HEK293 (cell line): Measurements from ENCODE around the gene FUBP3.

ENCODE experiments used
- ZNF274 ChIP-seq, 2 experiments: fragments of 200-500 bp in 1 of 2; fragments of 450-650 bp in 1 of 2; sonication (Bioruptor generic) in 1 of 2; formaldehyde crosslinking in 1 of 2; IDR thresholded peaks; 2 replicates each; pipeline versions ENCODE4 v1.5.1 to v1.6.1; 2014 to 2016; ENCODE audit warnings: borderline replicate concordance in 1 of 2, inconsistent platforms in 1 of 2, low read length in 1 of 2, missing biosample characterization in 1 of 2, missing genetic modification characterization in 1 of 2
- TF ChIP-seq, protein P1 (sequence below): fragments of 450-650 bp; formaldehyde crosslinking; IDR thresholded peaks from 2 replicates; pipeline ENCODE4 v1.5.1; 2016; ENCODE audit warnings: missing biosample characterization, missing genetic modification characterization

DNA sequence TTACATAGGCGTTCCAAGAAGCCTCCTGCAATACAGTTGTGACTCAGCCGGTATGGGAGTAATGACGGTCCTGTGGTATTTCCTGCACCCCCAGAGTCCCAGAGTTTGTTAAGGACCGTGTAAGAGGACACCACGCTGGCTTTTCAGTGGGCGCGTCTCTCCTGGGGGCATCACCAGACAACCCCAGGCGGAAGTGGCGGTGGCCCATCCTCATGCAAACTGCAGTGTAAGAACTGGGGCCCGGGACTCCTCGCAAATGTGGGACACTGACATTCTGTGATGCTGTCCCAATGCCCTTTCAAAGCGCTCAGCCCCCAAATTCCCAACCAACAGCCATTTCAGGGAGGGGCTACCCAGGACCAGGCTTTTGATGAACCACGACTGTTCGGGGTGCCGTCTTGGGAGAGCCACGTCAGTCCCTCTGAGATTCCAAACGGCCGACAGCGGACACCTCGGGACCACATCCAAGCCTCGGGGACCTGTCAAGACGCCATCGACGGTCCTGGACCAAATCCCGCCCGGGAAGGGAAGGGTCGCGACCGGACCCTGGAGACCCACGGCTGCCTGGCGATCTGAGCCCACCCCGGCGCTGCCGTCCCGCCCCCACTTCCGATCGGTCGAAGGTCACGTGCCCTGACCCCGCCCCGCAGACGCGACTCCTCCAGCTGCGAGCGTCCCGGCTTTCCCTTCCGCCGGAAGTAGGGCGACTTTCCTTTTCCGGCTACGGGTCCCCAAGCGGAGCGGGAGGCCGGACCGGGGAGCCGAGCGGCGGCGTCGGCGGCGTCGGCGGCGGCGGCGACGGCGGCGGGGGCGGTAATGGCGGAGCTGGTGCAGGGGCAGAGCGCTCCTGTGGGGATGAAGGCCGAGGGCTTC lies at the start of gene FUBP3:
- TF ChIP-seq ZNF274 (IDR thresholded peaks at IDR 0.05; ENCODE audit: low read length) (no peak), ZNF274 (tag by site-specific recombination; IDR thresholded peaks at IDR 0.05; ENCODE audit: borderline replicate concordance) (no peak)
- TF ChIP-seq, protein P1, sequence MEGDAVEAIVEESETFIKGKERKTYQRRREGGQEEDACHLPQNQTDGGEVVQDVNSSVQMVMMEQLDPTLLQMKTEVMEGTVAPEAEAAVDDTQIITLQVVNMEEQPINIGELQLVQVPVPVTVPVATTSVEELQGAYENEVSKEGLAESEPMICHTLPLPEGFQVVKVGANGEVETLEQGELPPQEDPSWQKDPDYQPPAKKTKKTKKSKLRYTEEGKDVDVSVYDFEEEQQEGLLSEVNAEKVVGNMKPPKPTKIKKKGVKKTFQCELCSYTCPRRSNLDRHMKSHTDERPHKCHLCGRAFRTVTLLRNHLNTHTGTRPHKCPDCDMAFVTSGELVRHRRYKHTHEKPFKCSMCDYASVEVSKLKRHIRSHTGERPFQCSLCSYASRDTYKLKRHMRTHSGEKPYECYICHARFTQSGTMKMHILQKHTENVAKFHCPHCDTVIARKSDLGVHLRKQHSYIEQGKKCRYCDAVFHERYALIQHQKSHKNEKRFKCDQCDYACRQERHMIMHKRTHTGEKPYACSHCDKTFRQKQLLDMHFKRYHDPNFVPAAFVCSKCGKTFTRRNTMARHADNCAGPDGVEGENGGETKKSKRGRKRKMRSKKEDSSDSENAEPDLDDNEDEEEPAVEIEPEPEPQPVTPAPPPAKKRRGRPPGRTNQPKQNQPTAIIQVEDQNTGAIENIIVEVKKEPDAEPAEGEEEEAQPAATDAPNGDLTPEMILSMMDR (tag by site-specific recombination), result no peak
